Fibroblast of lung (primary cell): Measurements from ENCODE around the gene MUSK. TPM values are rescaled to one million over a fixed set of nuclear protein-coding genes. Genes with fewer than 3 reads are reported as not detected.

Source experiments
- DNase-seq, 2 donors: peaks; one replicate each; pipeline versions ENCODE4 v3.0.0 to v3.0.0-alpha.2; 2010; ENCODE audit warnings: low read depth in 2 of 2
- H2AFZ ChIP-seq: 2 replicates; pipeline ENCODE4 v1.5.1; 2012; ENCODE audit warnings: low read length, control low read depth, inconsistent platforms
- H3K27ac ChIP-seq: 2 replicates; pipeline ENCODE4 v1.5.1; 2011; ENCODE audit warnings: low read length, control low read depth; ENCODE audit not compliant: insufficient read depth
- H3K27me3 ChIP-seq: 2 replicates; pipeline ENCODE4 v1.5.1; 2011; ENCODE audit warnings: mild to moderate bottlenecking, low read length; ENCODE audit not compliant: control insufficient read depth, insufficient read depth
- H3K36me3 ChIP-seq: 2 replicates; pipeline ENCODE4 v1.5.1; 2011; ENCODE audit warnings: low read length; ENCODE audit not compliant: control insufficient read depth, insufficient read depth
- H3K4me1 ChIP-seq: 2 replicates; pipeline ENCODE4 v1.5.1; 2011; ENCODE audit warnings: low read length; ENCODE audit not compliant: control insufficient read depth, insufficient read depth; ENCODE audit errors: extremely low read depth
- H3K4me2 ChIP-seq: 2 replicates; pipeline ENCODE4 v1.5.1; 2011; ENCODE audit warnings: low read length, control low read depth; ENCODE audit not compliant: insufficient read depth; ENCODE audit errors: extremely low read depth
- H3K4me3 ChIP-seq, 4 experiments: fragments of 200-600 bp in 1 of 4; sonication (generic) in 1 of 4; replicated peaks in 1 of 4; 2 replicates each; pipeline ENCODE4 v1.5.1; 2011 to 2016; ENCODE audit warnings: low read length in 4 of 4, low read depth in 3 of 4, mild to moderate bottlenecking in 3 of 4, control low read depth in 2 of 4, inconsistent platforms in 1 of 4, mixed read lengths in 1 of 4; ENCODE audit not compliant: insufficient read depth in 1 of 4; ENCODE audit errors: control extremely low read depth in 1 of 4
- H3K79me2 ChIP-seq: 2 replicates; pipeline ENCODE4 v1.5.1; 2012; ENCODE audit warnings: mild to moderate bottlenecking, low read length, inconsistent platforms; ENCODE audit not compliant: control insufficient read depth, insufficient read depth
- H3K9ac ChIP-seq: 2 replicates; pipeline ENCODE4 v1.5.1; 2011; ENCODE audit warnings: mild to moderate bottlenecking, low read length, control low read depth; ENCODE audit not compliant: insufficient read depth
- H3K9me3 ChIP-seq: 2 replicates; pipeline ENCODE4 v1.5.1; 2012; ENCODE audit warnings: low read depth, low read length; ENCODE audit not compliant: control insufficient read depth, insufficient read depth
- H4K20me1 ChIP-seq: 2 replicates; pipeline ENCODE4 v1.5.1; 2011; ENCODE audit warnings: low read length; ENCODE audit not compliant: control insufficient read depth, insufficient read depth; ENCODE audit errors: extremely low read depth
- EZH2 ChIP-seq: IDR thresholded peaks from 2 replicates; pipeline ENCODE4 v1.5.1; 2012; ENCODE audit warnings: low read length, control low read depth, mild to moderate bottlenecking; ENCODE audit errors: missing control alignments
- polyA plus RNA-seq, 2 donors: library from polyadenylated mRNA; depleted of rRNA in 1 of 2; stranded (reverse) in 1 of 2; unstranded in 1 of 2; fragments of >200 nt; gene quantifications; 2 replicates each; pipeline ENCODE4 v1.2.1, GENCODE V29; 2011 to 2012; ENCODE audit warnings: missing spikeins in 1 of 2
- total RNA-seq: library from RNA; depleted of rRNA; stranded (reverse); fragments of >200 nt; gene quantifications from 2 replicates; pipeline ENCODE4 v1.2.1, GENCODE V29; 2014
- TF ChIP-seq, protein P1 (sequence below), 2 donors: IDR thresholded peaks in 1 of 2; conservative IDR thresholded peaks in 1 of 2; 1 replicate in 1 of 2; 2 replicates in 1 of 2; pipeline ENCODE4 v1.5.1; 2011 to 2012; ENCODE audit warnings: low read length in 2 of 2, control low read depth in 1 of 2, inconsistent platforms in 1 of 2, low read depth in 1 of 2, mild to moderate bottlenecking in 1 of 2

The MUSK gene
- total and polyA plus RNA-seq, 2 donors (not counting 1 experiment from before 2014, with no cell fraction given), result 0.31 to 0.66 TPM

GRCh38 chr9:110764006-110764405, 95.4 kb downstream of the MUSK start:
- TF ChIP-seq, protein P1, sequence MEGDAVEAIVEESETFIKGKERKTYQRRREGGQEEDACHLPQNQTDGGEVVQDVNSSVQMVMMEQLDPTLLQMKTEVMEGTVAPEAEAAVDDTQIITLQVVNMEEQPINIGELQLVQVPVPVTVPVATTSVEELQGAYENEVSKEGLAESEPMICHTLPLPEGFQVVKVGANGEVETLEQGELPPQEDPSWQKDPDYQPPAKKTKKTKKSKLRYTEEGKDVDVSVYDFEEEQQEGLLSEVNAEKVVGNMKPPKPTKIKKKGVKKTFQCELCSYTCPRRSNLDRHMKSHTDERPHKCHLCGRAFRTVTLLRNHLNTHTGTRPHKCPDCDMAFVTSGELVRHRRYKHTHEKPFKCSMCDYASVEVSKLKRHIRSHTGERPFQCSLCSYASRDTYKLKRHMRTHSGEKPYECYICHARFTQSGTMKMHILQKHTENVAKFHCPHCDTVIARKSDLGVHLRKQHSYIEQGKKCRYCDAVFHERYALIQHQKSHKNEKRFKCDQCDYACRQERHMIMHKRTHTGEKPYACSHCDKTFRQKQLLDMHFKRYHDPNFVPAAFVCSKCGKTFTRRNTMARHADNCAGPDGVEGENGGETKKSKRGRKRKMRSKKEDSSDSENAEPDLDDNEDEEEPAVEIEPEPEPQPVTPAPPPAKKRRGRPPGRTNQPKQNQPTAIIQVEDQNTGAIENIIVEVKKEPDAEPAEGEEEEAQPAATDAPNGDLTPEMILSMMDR (conservative IDR thresholded peaks at IDR 0.05 in 1 of 2, IDR thresholded peaks at IDR 0.05 in 1 of 2; ENCODE audit: low read depth in 1 of 2, low read length in 2 of 2), result no peak
- TF ChIP-seq EZH2, result no peak
- Histone ChIP-seq H3K4me3 (no peak overlapping the region), H3K9me3 (no peaks in the 10 kb centered on the region), H3K27ac (no peak overlapping the region), H3K4me1 (peaks cover 7% of the 10 kb centered on the region), H3K36me3 (no peaks in the 10 kb centered on the region), H2AFZ (no peak overlapping the region), H4K20me1 (no peaks in the 10 kb centered on the region), H3K4me2 (no peak overlapping the region), H3K9ac (no peak overlapping the region), H3K27me3 (no peaks in the 10 kb centered on the region), H3K79me2 (no peaks in the 10 kb centered on the region)
- DNase-seq, result no peak

DNA sequence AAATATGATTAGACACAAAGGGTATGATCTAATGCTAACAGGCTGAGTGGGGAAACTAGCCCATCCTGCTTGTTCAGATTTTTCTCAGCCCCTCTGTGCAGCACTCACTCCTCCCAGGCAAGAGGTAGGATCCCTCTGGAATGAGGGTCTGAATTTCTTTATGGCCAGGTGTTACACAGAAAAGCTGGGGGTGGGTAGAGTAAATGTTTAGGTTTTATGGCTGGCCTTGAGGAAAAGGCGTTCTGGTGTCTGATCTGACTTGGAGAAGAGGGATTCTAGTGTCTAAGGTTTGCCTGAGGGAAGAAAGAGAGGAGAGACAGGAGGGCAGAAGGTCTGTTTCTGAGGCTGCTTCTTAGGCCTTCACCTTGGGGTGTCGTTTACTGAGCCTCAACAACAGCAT, 97.3 kb downstream of the MUSK start:
- Histone ChIP-seq H3K27me3 (no peaks in the 10 kb centered on the region), H3K27ac (no peak overlapping the region)

DNA sequence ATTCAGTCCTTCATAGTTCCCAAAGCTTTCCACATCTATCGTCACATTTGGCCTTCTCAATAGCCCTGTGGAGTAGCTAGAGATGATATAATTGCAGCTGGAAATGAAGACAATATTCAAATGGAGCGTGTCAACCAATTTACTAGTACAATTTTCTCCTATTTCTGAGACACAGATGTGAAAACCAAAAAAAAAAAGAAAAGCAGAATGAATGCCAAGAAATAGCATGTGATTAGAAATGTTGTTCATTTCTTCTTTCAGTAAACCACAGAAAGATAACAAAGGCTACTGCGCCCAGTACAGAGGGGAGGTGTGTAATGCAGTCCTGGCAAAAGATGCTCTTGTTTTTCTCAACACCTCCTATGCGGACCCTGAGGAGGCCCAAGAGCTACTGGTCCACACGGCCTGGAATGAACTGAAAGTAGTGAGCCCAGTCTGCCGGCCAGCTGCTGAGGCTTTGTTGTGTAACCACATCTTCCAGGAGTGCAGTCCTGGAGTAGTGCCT, 99.0 kb downstream of the MUSK start:
- peaks cover 10% of the 10 kb centered on the region for H3K4me1 ChIP-seq
- peak overlapping the region; percentile 77 for H3K4me2 ChIP-seq
- peak; percentile 83 to 85 for DNase-seq
- TF ChIP-seq, protein P1 (conservative IDR thresholded peaks at IDR 0.05 in 1 of 2, IDR thresholded peaks at IDR 0.05 in 1 of 2; ENCODE audit: low read depth in 1 of 2, low read length in 2 of 2), result no peak
- no peak for TF ChIP-seq EZH2
- H3K27ac ChIP-seq, result peak overlapping the region; percentile 30
- no peaks in the 10 kb centered on the region for H4K20me1 ChIP-seq
- H3K79me2 ChIP-seq, result no peaks in the 10 kb centered on the region
- peak overlapping the region in 3 of 4 experiments; percentile 9 to 21 (median 10) for H3K4me3 ChIP-seq
- H2AFZ ChIP-seq, result peak overlapping the region; percentile 71
- H3K27me3 ChIP-seq, result no peaks in the 10 kb centered on the region
- no peaks in the 10 kb centered on the region for H3K36me3 ChIP-seq
- H3K9ac ChIP-seq, result no peak overlapping the region
- H3K9me3 ChIP-seq, result no peaks in the 10 kb centered on the region

More for the DNA sequence above, 97.3 kb downstream of the MUSK start:
- DNase-seq, result no peak
- Histone ChIP-seq H3K4me1 (peaks cover 10% of the 10 kb centered on the region), H3K9me3 (no peaks in the 10 kb centered on the region), H4K20me1 (no peaks in the 10 kb centered on the region), H3K79me2 (no peaks in the 10 kb centered on the region), H2AFZ (no peak overlapping the region), H3K4me2 (no peak overlapping the region), H3K4me3 (no peak overlapping the region), H3K9ac (no peak overlapping the region), H3K36me3 (no peaks in the 10 kb centered on the region)
- TF ChIP-seq, protein P1 (conservative IDR thresholded peaks at IDR 0.05 in 1 of 2, IDR thresholded peaks at IDR 0.05 in 1 of 2; ENCODE audit: low read depth in 1 of 2, low read length in 2 of 2), result no peak
